B cell (primary cell): ENCODE data around the gene TANC2.

ENCODE experiments used
- EZH2 ChIP-seq: IDR thresholded peaks from 2 replicates; pipeline ENCODE4 v1.6.1; 2012; ENCODE audit warnings: borderline replicate concordance, low read depth, mild to moderate bottlenecking, moderate library complexity, low read length; ENCODE audit not compliant: insufficient read depth, poor library complexity, severe bottlenecking
- TF ChIP-seq, protein P1 (sequence below): fragments of 200-600 bp; IDR thresholded peaks from one replicate; pipeline ENCODE4 v1.8.0; 2022; ENCODE audit warnings: antibody characterized with exemption, mild to moderate bottlenecking

DNA sequence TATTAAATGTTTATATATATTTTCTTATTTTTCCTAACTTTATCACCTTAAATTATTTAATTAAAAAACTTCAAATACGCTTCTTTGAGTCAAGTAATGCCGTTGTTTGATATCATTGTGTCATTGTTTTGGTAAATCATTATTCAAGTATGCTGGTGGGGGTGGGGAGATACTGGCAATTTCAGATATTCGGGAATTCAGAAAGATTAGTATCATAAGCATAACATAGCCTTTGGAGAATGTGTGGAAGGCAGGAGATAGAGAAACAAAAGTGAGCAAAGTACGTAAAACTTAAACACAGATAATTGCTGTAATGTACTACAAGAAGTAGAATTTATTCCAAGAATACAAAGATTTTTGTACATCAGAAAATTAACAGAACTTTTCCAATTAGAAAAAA lies 49.8 kb downstream of the TANC2 start:
- TF ChIP-seq, protein P1, sequence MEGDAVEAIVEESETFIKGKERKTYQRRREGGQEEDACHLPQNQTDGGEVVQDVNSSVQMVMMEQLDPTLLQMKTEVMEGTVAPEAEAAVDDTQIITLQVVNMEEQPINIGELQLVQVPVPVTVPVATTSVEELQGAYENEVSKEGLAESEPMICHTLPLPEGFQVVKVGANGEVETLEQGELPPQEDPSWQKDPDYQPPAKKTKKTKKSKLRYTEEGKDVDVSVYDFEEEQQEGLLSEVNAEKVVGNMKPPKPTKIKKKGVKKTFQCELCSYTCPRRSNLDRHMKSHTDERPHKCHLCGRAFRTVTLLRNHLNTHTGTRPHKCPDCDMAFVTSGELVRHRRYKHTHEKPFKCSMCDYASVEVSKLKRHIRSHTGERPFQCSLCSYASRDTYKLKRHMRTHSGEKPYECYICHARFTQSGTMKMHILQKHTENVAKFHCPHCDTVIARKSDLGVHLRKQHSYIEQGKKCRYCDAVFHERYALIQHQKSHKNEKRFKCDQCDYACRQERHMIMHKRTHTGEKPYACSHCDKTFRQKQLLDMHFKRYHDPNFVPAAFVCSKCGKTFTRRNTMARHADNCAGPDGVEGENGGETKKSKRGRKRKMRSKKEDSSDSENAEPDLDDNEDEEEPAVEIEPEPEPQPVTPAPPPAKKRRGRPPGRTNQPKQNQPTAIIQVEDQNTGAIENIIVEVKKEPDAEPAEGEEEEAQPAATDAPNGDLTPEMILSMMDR: no peak
- TF ChIP-seq EZH2: no peak
